Neural progenitor cell (in vitro differentiated cells): ENCODE results near the gene PRRT1B.

ENCODE experiments used
- CTCF ChIP-seq: fragments of 200-600 bp; sonication (generic); IDR thresholded peaks from 2 replicates; pipeline ENCODE4 v1.5.1; 2017; ENCODE audit warnings: antibody characterized with exemption, mild to moderate bottlenecking
- EZH2 ChIP-seq: fragments of 200-600 bp; sonication (generic); IDR thresholded peaks from 2 replicates; pipeline ENCODE4 v1.6.1; 2017; ENCODE audit warnings: antibody characterized with exemption, mild to moderate bottlenecking, moderate library complexity
- EZH2phosphoT487 ChIP-seq: fragments of 200-600 bp; sonication (generic); IDR thresholded peaks from 2 replicates; pipeline ENCODE4 v1.6.1; 2017; ENCODE audit warnings: antibody characterized with exemption

GRCh38 chr9:131567910-131568309 is 22.6 kb downstream of the PRRT1B start:
- TF ChIP-seq CTCF (no peak), EZH2 (no peak), EZH2phosphoT487 (no peak)
